Measurements from ENCODE around the gene KLLN. TPM values are rescaled to one million over a fixed set of nuclear protein-coding genes. Genes with fewer than 3 reads are reported as not detected.
A peak's percentile ranks its signal among the peaks of the same experiment; 100 is the strongest.

KLLN gene
- total and polyA plus RNA-seq, 2 of the 13 experiments (the other 11 are each of a cell fraction or from before 2014, with no cell fraction given) = 0.08 to 0.44 TPM

- no peak for TF ChIP-seq ZBTB49 (CRISPR knock-in tag; IDR thresholded peaks at IDR 0.05; ENCODE audit: borderline replicate concordance)
- no peak for TF ChIP-seq TEAD3 (CRISPR knock-in tag; optimal IDR thresholded peaks at IDR 0.05; ENCODE audit: borderline replicate concordance)
- peak; percentile 89 for TF ChIP-seq ZFP36L1 (CRISPR knock-in tag; IDR thresholded peaks at IDR 0.05)
- TF ChIP-seq TFAP4 (IDR thresholded peaks at IDR 0.05; ENCODE audit: borderline replicate concordance, low read depth) = peak; percentile 42; the same call in 1 of the 2 replicates
- TF ChIP-seq SAP130 (CRISPR knock-in tag; IDR thresholded peaks at IDR 0.05; ENCODE audit: low read depth) = peak; percentile 92
- peak; percentile 90 for TF ChIP-seq TARDBP (CRISPR knock-in tag; IDR thresholded peaks at IDR 0.05)
- peak; percentile 93 for TF ChIP-seq MIXL1 (CRISPR knock-in tag; IDR thresholded peaks at IDR 0.05)
- no peak for TF ChIP-seq ZNF7 (CRISPR knock-in tag; IDR thresholded peaks at IDR 0.05)
- TF ChIP-seq ZHX2 (IDR thresholded peaks at IDR 0.05; ENCODE audit: low read depth) = peak; percentile 69
- TF ChIP-seq ZHX2 (CRISPR knock-in tag; IDR thresholded peaks at IDR 0.05; ENCODE audit: borderline replicate concordance) = peak; percentile 50; the same call in 1 of the 2 replicates
- peak in 1 of 2 experiments; percentile 65; a peak in 2 of 4 replicates for TF ChIP-seq REST (IDR thresholded peaks at IDR 0.05; ENCODE audit: borderline replicate concordance in 1 of 2, low read depth in 1 of 2, low read length in 2 of 2)
- TF ChIP-seq IRF1 (CRISPR knock-in tag; IDR thresholded peaks at IDR 0.05; ENCODE audit: low read depth) = peak; percentile 57; the same call in 1 of the 2 replicates
- TF ChIP-seq SIX4 (CRISPR knock-in tag; IDR thresholded peaks at IDR 0.05) = peak; percentile 72
- TF ChIP-seq RAD21 (CRISPR knock-in tag; IDR thresholded peaks at IDR 0.05) = peak; percentile 61
- TF ChIP-seq ATM (IDR thresholded peaks at IDR 0.05; ENCODE audit: borderline replicate concordance) = no peak
These were observed 1.2 kb downstream of the KLLN start (continued) for GRCh38 chr10:87861953-87862678.

All from HepG2 (cell line).